ENCODE results near the gene TNFSF15. TPM values are rescaled to one million over a fixed set of nuclear protein-coding genes. Genes with fewer than 3 reads are reported as not detected.

Gene TNFSF15
- total and polyA plus RNA-seq, 2 donors (not counting 3 experiments of a cell fraction or from before 2014, with no cell fraction given) = 8.4 to 14.3 TPM

DNA sequence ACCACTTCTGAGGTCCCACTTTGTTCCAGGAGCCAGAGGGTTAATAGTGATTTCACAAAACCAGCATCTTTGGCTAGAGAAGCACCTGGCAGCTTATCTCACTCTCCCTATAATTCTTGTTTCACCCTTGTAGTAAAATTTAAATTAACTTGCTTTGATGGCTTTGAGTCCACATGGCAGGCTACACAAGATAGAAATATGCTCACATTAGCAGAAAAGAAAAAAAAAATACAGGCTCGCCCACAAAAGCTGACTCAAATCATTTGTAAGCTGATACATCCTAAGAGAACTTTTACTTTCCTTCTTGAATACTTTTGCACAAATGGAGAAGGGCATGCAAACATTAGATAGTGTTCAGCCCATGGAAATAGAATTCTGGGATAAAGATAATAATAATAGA is 36.2 kb downstream of the TNFSF15 start:
- Histone ChIP-seq H3K4me2 (ENCODE audit: insufficient read depth, low read length) (no peak overlapping the region), H3K9me1 (replicated peaks; ENCODE audit: control insufficient read depth, extremely low read depth, insufficient read depth, low read length) (no peaks in the 10 kb centered on the region), H3K9me3 (replicated peaks; ENCODE audit: control insufficient read depth, insufficient read depth, low read length) (no peaks in the 10 kb centered on the region), H2AFZ (ENCODE audit: low read depth, low read length) (no peak overlapping the region), H3K27ac (ENCODE audit: insufficient read depth, low read depth, low read length) (no peak overlapping the region), H3K4me1 (ENCODE audit: control insufficient read depth, extremely low read depth, insufficient read depth, low read length) (no peaks in the 10 kb centered on the region), H3K4me3 (replicated peaks in 1 of 3; ENCODE audit: insufficient read depth in 1 of 3, low read depth in 1 of 3, low read length in 3 of 3) (no peak overlapping the region), H3K79me2 (ENCODE audit: control insufficient read depth, insufficient read depth, low read length) (no peaks in the 10 kb centered on the region), H3K9ac (replicated peaks; ENCODE audit: extremely low read depth, insufficient read depth, low read length) (no peak overlapping the region), H3K36me3 (ENCODE audit: control insufficient read depth in 2 of 2, extremely low read depth in 1 of 2, insufficient read depth in 2 of 2, low read length in 2 of 2) (no peaks in the 10 kb centered on the region), H3K27me3 (ENCODE audit: control insufficient read depth in 2 of 2, insufficient read depth in 2 of 2, low read length in 2 of 2) (no peaks in the 10 kb centered on the region), H4K20me1 (replicated peaks; ENCODE audit: control insufficient read depth, extremely low read depth, insufficient read depth, low read length) (no peaks in the 10 kb centered on the region)
- intact Hi-C loops (cut with micrococcal nuclease) = no loop called here
- BruUV-seq (replicated peaks) = no TSS peak
- dilution Hi-C loops (cut with MboI; ENCODE audit: extremely low pct_ligation_motif_present, low sequenced_read_pairs) = no loop called here
- CTCF ChIA-PET = interaction anchor here (0.7 to 1.8 kb wide), 2 partner anchors 9 to 137 kb away, joined by 5 read pairs; no protein-coding TSS in a partner anchor
- no peak for DNase-seq (ENCODE audit: low read depth, low spot score)
- no peak for TF ChIP-seq GATA2 (IDR thresholded peaks at IDR 0.05; ENCODE audit: insufficient read depth, insufficient read length, low read depth, low read length)
- TF ChIP-seq POLR2A (IDR thresholded peaks at IDR 0.05; ENCODE audit: low read depth, low read length) = no peak
- no peak for TF ChIP-seq JUN (IDR thresholded peaks at IDR 0.05; ENCODE audit: borderline replicate concordance, insufficient read depth, insufficient read length, low read depth)
- no peak for TF ChIP-seq FOS (IDR thresholded peaks at IDR 0.05; ENCODE audit: borderline replicate concordance, insufficient read depth, low read length)
- no peak for TF ChIP-seq EZH2 (IDR thresholded peaks at IDR 0.05; ENCODE audit: borderline replicate concordance, low read depth, low read length, severe bottlenecking)
- TF ChIP-seq POLR2AphosphoS5 (IDR thresholded peaks at IDR 0.05; ENCODE audit: insufficient read depth, low read depth, low read length) = no peak
- no peak for TF ChIP-seq MYC (IDR thresholded peaks at IDR 0.05; ENCODE audit: low read depth, low read length)
- POLR2A ChIA-PET = no interaction called here
- FAIRE-seq = no peak

- Histone ChIP-seq H3K79me2 (ENCODE audit: control insufficient read depth, insufficient read depth, low read length) (no peaks in the 10 kb centered on the region), H3K27me3 (ENCODE audit: control insufficient read depth in 2 of 2, insufficient read depth in 2 of 2, low read length in 2 of 2) (peaks cover 0 to 3% of the 10 kb centered on the region in 2 experiments), H3K36me3 (ENCODE audit: control insufficient read depth in 2 of 2, extremely low read depth in 1 of 2, insufficient read depth in 2 of 2, low read length in 2 of 2) (no peaks in the 10 kb centered on the region), H3K9me3 (replicated peaks; ENCODE audit: control insufficient read depth, insufficient read depth, low read length) (no peaks in the 10 kb centered on the region), H3K27ac (ENCODE audit: insufficient read depth, low read depth, low read length) (no peak overlapping the region), H2AFZ (ENCODE audit: low read depth, low read length) (no peak overlapping the region), H3K4me1 (ENCODE audit: control insufficient read depth, extremely low read depth, insufficient read depth, low read length) (no peaks in the 10 kb centered on the region), H3K9me1 (replicated peaks; ENCODE audit: control insufficient read depth, extremely low read depth, insufficient read depth, low read length) (no peaks in the 10 kb centered on the region), H3K4me3 (replicated peaks in 1 of 3; ENCODE audit: insufficient read depth in 1 of 3, low read depth in 1 of 3, low read length in 3 of 3) (no peak overlapping the region), H3K4me2 (ENCODE audit: insufficient read depth, low read length) (no peak overlapping the region), H4K20me1 (replicated peaks; ENCODE audit: control insufficient read depth, extremely low read depth, insufficient read depth, low read length) (no peaks in the 10 kb centered on the region), H3K9ac (replicated peaks; ENCODE audit: extremely low read depth, insufficient read depth, low read length) (no peak overlapping the region)
- ChIA-PET CTCF (no interaction called here), POLR2A (no interaction called here)
- FAIRE-seq (no peak), DNase-seq (ENCODE audit: low read depth, low spot score) (no peak)
- dilution Hi-C loops (cut with MboI; ENCODE audit: extremely low pct_ligation_motif_present, low sequenced_read_pairs) = no loop called here
- no TSS peak for BruUV-seq (replicated peaks)
- intact Hi-C loops (cut with micrococcal nuclease) = no loop called here
- no peak for TF ChIP-seq POLR2A (IDR thresholded peaks at IDR 0.05; ENCODE audit: low read depth, low read length)
- no peak for TF ChIP-seq POLR2AphosphoS5 (IDR thresholded peaks at IDR 0.05; ENCODE audit: insufficient read depth, low read depth, low read length)
- no peak for TF ChIP-seq MAX (IDR thresholded peaks at IDR 0.05; ENCODE audit: insufficient read depth, insufficient read length)
These were observed 42.6 kb downstream of the TNFSF15 start for GRCh38 chr9:114763220-114763619.
